Glomerular visceral epithelial cell (primary cell): ENCODE results near the gene DFFB.

ENCODE experiments used
- DNase-seq: peaks from one replicate; pipeline ENCODE4 v3.0.0-alpha.2; 2016; ENCODE audit errors: extremely low spot score

DFFB gene

DNA sequence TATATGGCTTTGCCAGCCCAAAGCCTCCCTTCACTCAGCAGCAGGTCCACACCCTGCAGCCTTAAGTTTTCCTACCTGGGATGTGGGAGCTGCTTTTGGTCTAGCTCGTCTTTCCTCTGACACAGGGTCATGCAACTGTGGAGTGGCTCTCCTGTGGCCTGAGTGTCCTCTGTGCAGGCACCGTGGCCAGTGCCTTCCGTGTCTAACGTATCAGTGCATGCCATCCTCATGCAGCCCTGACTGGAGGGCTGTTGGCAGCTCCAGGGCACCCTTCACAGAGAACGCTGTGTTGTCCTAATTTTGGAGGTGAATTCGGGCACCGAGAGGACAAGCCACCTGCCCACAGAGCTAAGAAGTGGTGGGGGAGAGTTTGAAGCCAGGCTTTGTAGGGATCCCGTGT is 68.5 kb downstream of the DFFB start:
- DNase-seq = no peak

DNA sequence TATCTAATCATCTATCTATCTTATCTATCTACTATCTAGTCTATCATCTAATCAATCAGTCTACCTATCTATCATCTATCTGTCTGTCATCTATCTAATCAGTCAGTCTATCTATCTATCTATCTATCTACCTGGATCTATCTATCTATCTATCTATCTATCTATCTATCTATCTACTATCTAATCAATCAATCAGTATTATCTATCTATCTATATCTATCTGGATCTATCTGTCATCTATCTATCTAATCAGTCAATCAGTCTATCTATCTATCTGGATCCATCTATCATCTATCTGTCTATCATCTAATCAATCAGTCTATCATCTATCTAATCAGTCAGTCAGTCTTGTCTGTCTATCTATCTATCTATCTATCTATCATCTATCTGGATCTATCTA is 69.7 kb downstream of the DFFB start:
- no peak for DNase-seq

- no peak for DNase-seq
Observed at GRCh38 chr1:3928586-3928985, 71.3 kb downstream of the DFFB start.

- no peak for DNase-seq
Observed at GRCh38 chr1:3929126-3929525, 71.8 kb downstream of the DFFB start.

DNA sequence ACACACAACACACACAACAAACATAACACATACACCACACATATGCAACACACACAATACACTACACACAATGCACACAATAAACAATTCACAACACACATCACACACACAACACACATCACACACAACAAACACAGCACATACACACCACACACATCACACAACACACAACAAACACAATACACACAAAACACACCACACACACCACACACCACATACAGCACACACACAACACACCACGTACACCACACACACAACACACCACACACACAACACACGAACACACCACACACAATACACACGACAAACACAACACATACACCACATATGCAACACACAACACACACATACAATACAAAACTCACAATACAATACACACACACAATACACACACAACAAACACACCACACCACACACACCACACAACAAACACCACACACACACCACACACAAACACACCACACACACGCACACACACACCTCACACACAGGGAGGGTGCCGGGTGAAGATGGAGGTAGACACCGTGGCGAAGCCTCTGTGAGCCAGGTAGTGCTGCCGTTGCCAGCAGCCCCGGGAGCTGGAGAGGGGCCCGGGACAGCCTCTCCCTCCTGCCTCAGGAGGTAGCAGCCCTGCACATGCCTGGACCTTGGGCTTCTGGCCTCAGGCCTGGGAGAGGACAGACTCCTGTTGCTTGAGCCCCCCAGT is 73.2 kb downstream of the DFFB start:
- no peak for DNase-seq

DNA sequence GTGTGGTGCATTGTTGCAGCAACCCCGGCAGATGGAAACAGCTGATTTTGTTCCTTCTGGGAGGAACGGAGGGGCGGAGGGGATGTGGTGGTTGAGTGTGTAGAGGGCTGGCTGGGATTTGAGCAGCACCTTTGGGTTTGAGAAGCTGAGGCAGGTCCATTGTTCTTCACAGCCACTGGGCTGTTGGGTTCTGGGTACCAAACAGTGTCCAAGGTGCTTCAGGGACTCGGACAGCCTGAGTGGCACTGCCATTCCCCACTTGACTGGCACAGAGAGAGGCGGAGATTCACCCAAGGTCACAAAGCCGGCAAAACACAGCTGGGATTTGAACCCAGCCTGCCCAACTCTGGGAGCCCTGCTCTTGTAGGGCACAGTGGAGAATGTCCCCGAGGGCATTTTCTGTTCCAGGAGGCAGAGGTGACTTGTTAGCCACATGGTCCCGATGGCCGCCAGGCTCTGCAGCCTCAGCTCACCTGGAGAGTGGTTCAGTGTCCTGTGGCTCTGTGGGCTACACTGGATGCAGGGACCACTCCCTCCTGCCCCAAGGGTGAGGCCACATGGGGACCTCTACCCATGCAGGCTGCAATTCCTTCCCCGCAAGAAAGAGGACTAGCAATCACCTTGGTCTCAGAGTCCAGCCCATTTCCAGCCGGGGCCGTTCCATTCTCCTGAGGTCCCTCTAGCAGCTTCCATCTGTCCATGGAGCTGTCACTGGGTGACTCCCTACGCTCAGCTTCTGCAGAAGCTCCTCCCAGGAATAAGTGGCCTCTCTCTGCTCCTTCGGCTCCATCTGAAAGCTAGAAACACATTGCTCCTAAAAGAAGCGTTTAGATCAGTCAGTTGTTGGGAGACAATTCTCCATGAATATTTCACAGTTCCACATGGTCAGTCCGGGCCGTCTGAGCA is 74.0 kb downstream of the DFFB start:
- no peak for DNase-seq

GRCh38 chr1:3932156-3932919 is 75.1 kb downstream of the DFFB start:
- no peak for DNase-seq
